ENCODE measurements around the gene TSC22D1. TPM values are rescaled to one million over a fixed set of nuclear protein-coding genes. Genes with fewer than 3 reads are reported as not detected.

The TSC22D1 gene
- total RNA-seq, 1 donor from 2014 or later: 149 TPM

GRCh38 chr13:44404261-44405132 lies 171.6 kb downstream of the TSC22D1 start:
- Histone ChIP-seq H3K36me3 (no peaks in the 10 kb centered on the region), H3K4me1 (no peaks in the 10 kb centered on the region), H3K4me3 (no peak overlapping the region), H3K27me3 (no peaks in the 10 kb centered on the region), H3K9me3 (no peaks in the 10 kb centered on the region), H3K27ac (no peak overlapping the region)
- intact Hi-C loops (cut with DNase I): no loop called here
- no peak for TF ChIP-seq CTCF (IDR thresholded peaks at IDR 0.05)
- DNase-seq: no peak
- ATAC-seq: no peak

GRCh38 chr13:44403461-44404056 lies 172.6 kb downstream of the TSC22D1 start:
- H3K27me3 ChIP-seq: no peaks in the 10 kb centered on the region
- H3K36me3 ChIP-seq: no peaks in the 10 kb centered on the region
- intact Hi-C loops (cut with DNase I): no loop called here
- no peak for TF ChIP-seq CTCF (IDR thresholded peaks at IDR 0.05)
- H3K4me1 ChIP-seq: no peaks in the 10 kb centered on the region
- DNase-seq (no peak), ATAC-seq (peak; percentile 10)
- H3K9me3 ChIP-seq: no peaks in the 10 kb centered on the region
- H3K27ac ChIP-seq: no peak overlapping the region
- no peak overlapping the region for H3K4me3 ChIP-seq

- no peaks in the 10 kb centered on the region for H3K36me3 ChIP-seq
- no peak overlapping the region for H3K4me3 ChIP-seq
- H3K9me3 ChIP-seq: no peaks in the 10 kb centered on the region
- no peak for TF ChIP-seq CTCF (IDR thresholded peaks at IDR 0.05)
- intact Hi-C loops (cut with DNase I): no loop called here
- no peak overlapping the region for H3K27ac ChIP-seq
- no peaks in the 10 kb centered on the region for H3K27me3 ChIP-seq
- H3K4me1 ChIP-seq: no peaks in the 10 kb centered on the region
- peak; percentile 65 for ATAC-seq
- DNase-seq: no peak
These were observed 173.2 kb downstream of the TSC22D1 start for GRCh38 chr13:44402899-44403445.

- H3K4me1 ChIP-seq: no peaks in the 10 kb centered on the region
- H3K27me3 ChIP-seq: no peaks in the 10 kb centered on the region
- intact Hi-C loops (cut with DNase I): no loop called here
- H3K9me3 ChIP-seq: no peaks in the 10 kb centered on the region
- H3K36me3 ChIP-seq: no peaks in the 10 kb centered on the region
- H3K4me3 ChIP-seq: no peak overlapping the region
- no peak for TF ChIP-seq CTCF (IDR thresholded peaks at IDR 0.05)
- DNase-seq: no peak
- ATAC-seq: no peak
- H3K27ac ChIP-seq: no peak overlapping the region
These were observed 174.6 kb downstream of the TSC22D1 start for GRCh38 chr13:44401577-44401976.

- no peak for DNase-seq
- H3K27me3 ChIP-seq: no peaks in the 10 kb centered on the region
- ATAC-seq: no peak
- no peak overlapping the region for H3K27ac ChIP-seq
- no peaks in the 10 kb centered on the region for H3K9me3 ChIP-seq
- no peak overlapping the region for H3K4me3 ChIP-seq
- TF ChIP-seq CTCF (IDR thresholded peaks at IDR 0.05): no peak
- no peaks in the 10 kb centered on the region for H3K4me1 ChIP-seq
- intact Hi-C loops (cut with DNase I): no loop called here
- H3K36me3 ChIP-seq: no peaks in the 10 kb centered on the region
These were observed 175.4 kb downstream of the TSC22D1 start for GRCh38 chr13:44400736-44401135.
